IPS-NIHi7 (cell line): ENCODE results near the gene PEX14.

Experiments
- DNase-seq: peaks from one replicate; pipeline ENCODE4 v3.0.0; 2012; ENCODE audit warnings: mixed read lengths; ENCODE audit errors: extremely low spot score

The PEX14 gene

DNA sequence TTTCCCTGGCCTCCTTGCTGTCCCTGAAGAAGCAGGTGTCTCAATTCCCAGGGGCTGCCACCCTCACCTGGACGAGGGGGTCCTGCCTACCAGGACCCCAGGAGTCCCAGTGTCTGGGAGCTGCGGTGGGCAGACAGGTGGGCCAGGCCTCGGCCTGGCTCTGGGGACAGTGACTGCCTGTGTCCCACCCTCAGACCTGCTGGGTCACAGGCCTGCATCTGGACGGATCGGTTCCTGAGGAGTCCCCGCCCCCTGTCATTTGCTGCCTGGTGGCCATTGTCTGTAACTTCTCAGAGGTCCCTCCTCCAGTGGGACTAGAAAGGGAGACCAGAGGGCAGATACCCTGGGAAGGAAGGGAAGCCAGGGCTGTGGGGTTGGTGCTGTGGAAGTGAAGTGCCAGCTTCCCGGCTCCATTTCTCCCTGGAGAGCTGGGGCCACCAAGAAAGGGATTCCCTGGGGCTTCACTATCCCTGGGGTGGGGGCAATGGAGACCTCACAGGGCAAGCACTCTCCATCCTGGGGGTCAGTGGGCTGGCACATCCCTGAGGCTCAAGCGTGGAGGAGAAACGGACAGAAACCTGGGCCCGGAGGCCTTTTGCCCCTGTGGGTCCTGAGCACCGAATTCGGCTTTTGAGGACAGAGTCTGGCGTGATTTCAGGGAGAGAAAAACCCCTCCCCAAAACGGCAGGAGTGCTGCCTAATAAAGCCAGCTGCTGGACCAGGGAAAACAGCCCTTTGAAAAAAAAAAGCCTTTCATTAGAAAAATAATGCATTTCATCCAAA, 157.3 kb downstream of the PEX14 start:
- DNase-seq: peak; percentile 60

DNA sequence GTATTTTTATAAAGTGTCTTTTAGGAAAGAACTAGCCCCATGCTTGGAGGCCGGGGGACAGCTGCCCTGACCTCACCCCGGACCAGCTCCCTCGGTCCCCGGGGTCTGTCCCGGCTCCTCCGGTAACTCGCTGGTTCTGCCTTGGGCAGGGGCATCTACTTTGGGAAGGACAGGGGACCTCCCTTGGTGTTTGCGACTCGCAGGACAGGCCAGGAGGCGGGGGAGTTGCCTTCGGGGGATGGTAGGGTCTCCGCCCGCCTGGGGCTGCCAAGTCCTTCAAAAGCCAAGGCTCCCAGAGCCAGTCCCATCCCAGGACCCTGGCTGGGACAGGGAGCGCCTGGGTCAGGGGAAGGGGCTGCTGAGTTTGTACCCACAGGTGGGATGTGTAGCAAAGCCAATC, 157.9 kb downstream of the PEX14 start:
- DNase-seq: peak; percentile 46

- no peak for DNase-seq
These were observed 158.7 kb downstream of the PEX14 start for GRCh38 chr1:10633416-10633815.

DNA sequence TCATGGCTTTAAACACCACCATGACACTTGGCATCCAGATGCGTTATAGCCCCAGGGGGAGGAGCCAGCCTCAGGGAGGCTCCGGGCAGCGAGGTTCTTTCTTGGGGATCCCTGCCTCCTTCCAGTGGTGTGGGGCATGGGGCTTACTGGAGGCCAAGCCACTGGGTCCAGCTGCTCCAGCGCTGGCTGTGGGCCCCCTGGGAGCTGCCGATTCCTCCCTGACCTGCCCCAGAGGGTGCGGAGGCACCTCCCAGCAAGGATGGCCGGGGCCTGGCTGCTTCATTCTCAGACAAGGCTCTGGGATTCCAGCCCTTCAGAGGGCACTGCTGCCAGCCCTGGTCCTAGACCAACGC, 159.3 kb downstream of the PEX14 start:
- no peak for DNase-seq

- peak; percentile 55 for DNase-seq
These were observed 159.8 kb downstream of the PEX14 start for GRCh38 chr1:10634428-10635084.

DNA sequence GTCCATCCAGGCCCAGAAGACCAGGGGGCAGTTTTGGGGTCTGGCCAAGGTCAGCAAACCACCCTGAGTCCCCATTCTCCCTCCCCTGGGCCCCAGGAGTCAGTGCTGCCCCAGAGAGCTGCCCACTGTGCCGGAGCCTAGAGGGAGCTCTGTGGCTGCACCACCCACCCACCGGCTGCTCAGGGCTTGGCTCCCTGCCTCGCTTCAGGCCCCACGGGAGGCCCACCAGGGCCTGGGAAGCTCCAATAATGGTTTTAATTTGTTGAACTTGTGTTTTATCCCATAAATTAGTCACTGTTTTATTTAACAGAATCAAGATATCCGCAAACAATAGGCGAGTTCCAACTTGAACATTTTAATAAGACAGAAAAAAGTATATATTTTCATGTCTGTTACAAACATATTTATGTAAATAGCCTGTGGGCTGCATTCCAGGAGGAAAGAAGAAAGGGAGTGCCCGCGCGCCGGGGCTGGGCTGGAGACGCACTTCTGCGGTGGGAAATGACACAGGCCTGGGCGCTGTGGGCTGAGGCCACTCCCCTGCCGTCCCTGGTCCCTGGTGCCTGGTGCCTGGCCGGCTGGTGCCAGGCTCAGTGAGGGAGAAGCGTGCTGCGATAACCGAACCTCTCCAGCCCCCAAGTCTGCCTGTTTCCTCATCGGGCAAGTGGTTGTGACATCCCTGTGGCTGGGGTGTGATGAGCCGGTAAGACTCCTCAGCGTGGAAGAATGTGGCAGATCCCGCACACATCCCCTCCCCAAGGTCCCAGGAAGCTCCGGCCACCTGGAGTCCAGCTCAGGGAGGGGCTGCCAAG, 160.5 kb downstream of the PEX14 start:
- DNase-seq: no peak

- DNase-seq: no peak
These were observed 161.2 kb downstream of the PEX14 start for GRCh38 chr1:10635992-10636391.

GRCh38 chr1:10637400-10637799, 162.7 kb downstream of the PEX14 start:
- DNase-seq: no peak

- no peak for DNase-seq
These were observed 163.2 kb downstream of the PEX14 start for GRCh38 chr1:10637834-10638558.

- DNase-seq: no peak
These were observed 163.8 kb downstream of the PEX14 start for GRCh38 chr1:10638559-10639005.

DNA sequence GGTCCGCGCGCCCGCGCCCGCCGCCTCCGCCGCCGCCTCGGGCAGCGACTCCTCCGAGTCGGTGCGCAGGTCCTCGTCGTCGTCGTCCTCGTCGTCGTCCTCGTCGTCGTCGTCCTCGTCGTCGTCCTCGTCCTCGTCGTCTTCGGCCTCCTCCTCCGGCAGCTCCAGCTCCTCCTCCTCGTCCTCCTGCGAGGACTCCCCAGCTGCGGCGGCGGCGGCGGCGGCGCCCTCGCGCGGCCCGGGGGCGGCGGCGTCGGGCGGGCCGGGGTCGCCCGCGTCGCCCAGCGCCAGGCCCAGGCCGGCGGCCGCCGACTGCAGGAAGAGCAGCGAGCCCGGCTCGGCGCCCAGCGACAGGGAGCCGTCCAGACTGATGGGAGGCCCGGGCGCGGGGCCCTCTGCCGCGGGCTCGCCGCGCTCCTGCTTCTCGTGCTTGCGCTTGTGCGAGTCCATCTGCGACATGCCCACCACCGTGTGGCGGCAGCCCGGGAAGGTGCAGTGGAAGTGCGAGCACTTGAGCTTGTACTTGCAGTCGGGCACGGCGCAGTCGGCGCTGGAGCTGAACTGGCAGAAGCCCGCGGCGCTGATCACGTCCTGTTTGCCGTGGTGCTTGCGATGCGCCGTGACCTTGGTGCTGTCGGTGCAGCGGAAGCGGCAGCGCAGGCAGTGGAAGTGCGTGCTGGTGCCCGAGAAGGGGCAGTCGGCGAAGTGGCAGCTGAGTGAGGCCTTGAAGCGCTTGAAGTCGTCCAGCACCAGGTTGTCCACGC, 164.4 kb downstream of the PEX14 start:
- peak; percentile 67 for DNase-seq

DNA sequence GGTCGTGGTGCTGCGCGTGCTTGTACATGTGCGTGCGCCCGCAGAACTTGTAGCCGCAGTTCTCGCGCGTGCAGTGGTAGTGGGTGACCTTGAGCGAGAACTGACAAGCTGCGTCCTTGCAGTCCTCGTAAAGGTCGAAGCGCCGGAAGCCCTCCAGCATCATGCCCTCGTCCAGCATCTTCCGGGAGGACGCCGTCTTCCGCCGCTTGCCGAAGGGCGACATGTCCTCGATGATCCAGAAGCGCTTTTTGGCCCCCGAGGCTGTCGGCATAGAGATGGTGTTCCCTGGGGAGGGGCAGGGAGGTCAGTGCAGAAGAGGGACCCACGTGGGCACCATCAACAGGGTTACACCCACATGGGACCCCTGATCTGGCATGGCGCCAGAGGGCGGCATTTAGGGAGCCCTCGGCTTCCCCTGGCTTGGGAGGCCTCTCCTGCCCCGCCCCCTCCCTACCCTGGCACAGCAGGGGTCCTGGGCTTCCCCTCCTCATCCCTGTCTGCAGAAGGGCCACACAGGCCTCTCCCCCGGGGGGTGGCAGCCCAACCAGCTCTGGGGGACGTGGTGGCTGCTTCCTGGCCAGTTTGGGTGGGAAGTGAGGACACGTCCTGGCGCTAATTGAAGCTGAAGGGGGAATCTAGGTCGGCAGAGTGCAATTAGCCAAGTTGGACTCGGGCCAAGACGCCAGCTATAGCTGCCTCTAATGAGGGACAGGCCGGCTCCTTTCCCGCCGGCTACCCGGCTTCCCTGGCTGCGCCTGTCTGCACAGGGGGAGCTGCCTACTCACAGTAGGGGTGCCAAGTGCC, 165.2 kb downstream of the PEX14 start:
- no peak for DNase-seq

GRCh38 chr1:10640843-10641553, 166.2 kb downstream of the PEX14 start:
- no peak for DNase-seq

DNA sequence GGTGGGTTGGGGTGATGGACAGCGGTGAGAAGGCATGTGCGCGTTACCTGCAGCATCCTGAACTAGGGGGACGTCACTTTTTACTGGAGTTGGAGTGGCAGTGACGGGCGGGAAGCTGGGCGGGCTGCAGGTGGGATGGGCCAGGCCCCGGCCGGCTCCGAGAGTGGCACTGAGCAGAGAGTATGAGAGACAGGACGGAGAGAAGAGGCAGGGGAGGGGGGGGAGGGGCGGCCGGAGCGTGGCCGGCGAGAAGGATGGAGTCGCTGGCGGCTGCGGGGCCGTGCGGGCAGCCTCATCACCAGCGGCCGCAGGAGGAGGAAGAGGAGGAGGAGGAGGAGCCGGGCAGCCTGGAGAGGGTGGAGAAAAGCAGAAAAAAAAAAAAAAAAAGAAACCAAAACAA, 167.2 kb downstream of the PEX14 start:
- DNase-seq: no peak

DNA sequence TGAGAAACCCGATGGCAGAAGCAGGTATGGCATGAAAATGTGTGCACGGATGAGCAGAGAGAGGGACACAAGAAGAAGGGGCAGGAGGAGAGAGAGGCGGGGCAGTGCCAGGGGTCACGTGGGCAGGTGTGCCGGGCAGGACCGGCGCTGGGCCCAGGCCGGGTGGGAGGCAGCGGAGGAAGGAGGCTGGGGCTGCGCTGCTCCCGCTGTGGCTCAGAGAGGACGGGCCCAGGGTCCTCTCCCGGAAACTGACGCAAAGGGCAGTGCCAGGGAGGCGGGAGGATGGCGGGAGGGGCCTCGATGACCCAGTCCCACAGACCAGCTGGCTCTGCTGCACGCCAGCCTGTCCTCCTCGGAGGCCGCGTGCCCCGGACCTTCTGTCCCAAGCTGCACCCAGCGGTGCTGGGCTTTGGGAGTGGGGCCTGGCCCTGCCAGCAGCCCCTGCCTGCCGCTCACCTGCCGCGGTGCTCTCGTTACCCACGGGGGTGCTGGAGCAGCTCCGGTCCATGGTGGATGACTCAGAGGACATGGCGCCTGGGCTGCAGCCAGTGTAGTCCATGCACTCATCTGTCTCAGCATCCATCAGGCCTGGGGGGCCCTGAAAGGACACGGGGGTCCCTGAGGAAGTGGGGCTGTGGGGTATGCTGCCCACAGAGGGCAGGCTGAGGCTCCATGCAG, 167.8 kb downstream of the PEX14 start:
- DNase-seq: no peak

DNA sequence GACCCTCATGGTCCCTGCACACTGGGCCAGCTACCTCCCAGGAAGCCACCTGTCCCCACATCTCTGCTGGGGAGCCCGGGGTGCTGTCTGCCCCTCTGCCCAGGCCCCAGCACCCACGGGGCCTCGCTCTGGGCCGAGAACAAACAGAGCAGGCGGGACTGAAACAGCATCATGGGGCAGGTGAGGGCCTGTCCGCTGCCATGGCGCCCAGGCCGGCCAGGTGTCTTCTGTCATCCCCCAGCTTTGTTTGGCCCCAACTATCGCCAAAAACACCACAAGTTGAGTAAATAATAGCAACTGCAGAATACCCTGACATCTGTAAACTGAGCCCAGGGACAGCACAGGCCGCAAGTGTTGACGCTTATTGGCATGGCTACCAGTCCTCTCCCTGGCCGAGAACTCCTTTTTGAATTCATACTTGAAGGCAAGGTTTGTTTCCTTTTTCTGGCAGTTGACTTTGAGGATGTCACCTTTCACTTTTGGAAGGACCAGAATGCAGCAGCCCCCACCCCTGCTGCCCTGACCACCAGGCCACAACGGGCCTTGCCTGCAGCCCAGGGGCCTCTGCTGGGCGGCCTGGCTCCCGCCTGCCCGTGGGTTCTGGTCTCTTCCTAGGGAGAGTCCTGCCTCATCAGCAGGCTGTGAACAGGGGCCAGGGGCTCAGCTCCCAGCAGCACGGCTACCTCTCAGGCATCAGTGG, 169.0 kb downstream of the PEX14 start:
- DNase-seq: no peak

DNA sequence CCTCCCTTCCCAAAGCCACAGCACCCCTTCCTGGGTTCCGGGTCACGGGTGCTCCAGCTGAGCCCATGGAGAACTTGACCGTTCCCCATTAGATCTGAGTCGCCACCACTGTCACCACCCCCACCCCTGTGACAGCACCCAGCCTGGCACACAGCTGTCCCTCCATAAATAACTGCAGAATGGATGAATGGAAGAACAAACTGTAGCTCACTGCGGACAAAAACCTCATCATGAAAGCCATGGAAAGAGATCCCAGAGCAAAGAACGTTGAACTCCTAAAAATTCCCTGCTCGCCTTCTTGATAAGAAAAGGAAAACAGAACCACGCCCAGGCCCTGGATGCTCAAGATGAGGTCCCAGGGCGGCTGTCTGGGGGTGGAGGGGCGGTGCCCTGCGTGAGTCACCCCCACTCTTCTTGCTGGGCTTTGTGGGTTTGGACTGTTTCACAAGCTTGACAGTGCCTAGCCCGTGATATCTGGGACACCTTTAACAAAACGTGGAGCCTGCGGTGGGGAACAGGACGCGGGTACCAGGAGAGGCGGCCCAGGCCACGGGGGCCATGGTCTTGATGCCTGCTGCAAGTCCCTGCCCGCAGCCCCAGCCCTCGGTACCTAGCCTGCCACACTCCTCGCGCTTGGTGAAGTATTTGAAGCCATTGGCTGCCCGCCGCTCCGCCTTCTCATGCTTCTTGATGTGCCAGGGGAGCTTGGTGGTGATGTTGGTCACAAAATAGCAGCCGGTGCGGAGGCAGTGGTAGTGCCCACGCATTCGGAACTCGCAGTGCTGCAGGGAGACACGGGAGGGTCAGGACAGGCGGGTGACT, 169.8 kb downstream of the PEX14 start:
- no peak for DNase-seq
